Endothelial cell of umbilical vein (primary cell): Measurements from ENCODE around the gene CD300LD.

Experiments
- EZH2 ChIP-seq: IDR thresholded peaks from 2 replicates; pipeline ENCODE4 v1.6.1; 2012; ENCODE audit warnings: borderline replicate concordance, low read depth, mild to moderate bottlenecking, moderate library complexity, low read length, inconsistent platforms; ENCODE audit not compliant: severe bottlenecking
- FOS ChIP-seq: IDR thresholded peaks from 2 replicates; pipeline ENCODE4 v1.6.1; 2011; ENCODE audit warnings: mild to moderate bottlenecking, low read length, moderate library complexity, borderline replicate concordance; ENCODE audit not compliant: insufficient read depth
- MYC ChIP-seq: IDR thresholded peaks from one replicate; pipeline ENCODE4 v1.6.1; 2011; ENCODE audit warnings: mild to moderate bottlenecking, low read depth, low read length
- POLR2A ChIP-seq: IDR thresholded peaks from 2 replicates; pipeline ENCODE4 v1.6.1; 2012; ENCODE audit warnings: low read depth, mild to moderate bottlenecking, control low read depth, low read length
- POLR2AphosphoS5 ChIP-seq: IDR thresholded peaks from 2 replicates; pipeline ENCODE4 v1.6.1; 2012; ENCODE audit warnings: low read depth, mild to moderate bottlenecking, control low read depth, low read length, moderate library complexity; ENCODE audit not compliant: insufficient read depth
- TF ChIP-seq, protein P1 (sequence below), 2 donors: IDR thresholded peaks; 1 replicate in 1 of 2; 2 replicates in 1 of 2; pipeline ENCODE4 v1.5.1; 2011; ENCODE audit warnings: low read length in 2 of 2, mild to moderate bottlenecking in 2 of 2, moderate library complexity in 2 of 2, control low read depth in 1 of 2, inconsistent platforms in 1 of 2, low read depth in 1 of 2; ENCODE audit not compliant: insufficient read depth in 1 of 2; ENCODE audit errors: extremely low read depth in 1 of 2

DNA sequence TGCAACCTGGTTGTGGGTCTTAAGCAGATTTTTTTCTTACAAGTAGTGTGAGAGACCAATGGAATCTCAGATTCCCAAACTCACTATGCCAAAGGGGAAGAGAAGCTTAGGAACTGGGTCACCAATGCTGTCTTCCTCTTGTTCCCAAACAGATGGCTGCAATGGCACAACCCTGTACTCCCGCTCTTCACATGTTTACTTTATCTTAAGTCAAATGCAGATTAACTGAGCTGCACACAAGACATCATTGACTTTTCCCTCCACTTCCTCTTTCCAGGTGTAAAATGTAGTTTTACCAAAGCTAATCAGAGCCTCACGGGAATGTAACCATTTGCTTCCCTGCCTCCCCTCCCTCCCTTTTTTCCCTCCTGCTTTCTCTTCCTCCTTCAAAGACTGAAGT lies 45.8 kb upstream of the CD300LD start:
- TF ChIP-seq, protein P1, sequence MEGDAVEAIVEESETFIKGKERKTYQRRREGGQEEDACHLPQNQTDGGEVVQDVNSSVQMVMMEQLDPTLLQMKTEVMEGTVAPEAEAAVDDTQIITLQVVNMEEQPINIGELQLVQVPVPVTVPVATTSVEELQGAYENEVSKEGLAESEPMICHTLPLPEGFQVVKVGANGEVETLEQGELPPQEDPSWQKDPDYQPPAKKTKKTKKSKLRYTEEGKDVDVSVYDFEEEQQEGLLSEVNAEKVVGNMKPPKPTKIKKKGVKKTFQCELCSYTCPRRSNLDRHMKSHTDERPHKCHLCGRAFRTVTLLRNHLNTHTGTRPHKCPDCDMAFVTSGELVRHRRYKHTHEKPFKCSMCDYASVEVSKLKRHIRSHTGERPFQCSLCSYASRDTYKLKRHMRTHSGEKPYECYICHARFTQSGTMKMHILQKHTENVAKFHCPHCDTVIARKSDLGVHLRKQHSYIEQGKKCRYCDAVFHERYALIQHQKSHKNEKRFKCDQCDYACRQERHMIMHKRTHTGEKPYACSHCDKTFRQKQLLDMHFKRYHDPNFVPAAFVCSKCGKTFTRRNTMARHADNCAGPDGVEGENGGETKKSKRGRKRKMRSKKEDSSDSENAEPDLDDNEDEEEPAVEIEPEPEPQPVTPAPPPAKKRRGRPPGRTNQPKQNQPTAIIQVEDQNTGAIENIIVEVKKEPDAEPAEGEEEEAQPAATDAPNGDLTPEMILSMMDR (IDR thresholded peaks at IDR 0.05; ENCODE audit: extremely low read depth in 1 of 2, insufficient read depth in 1 of 2, low read depth in 1 of 2, low read length in 2 of 2), result no peak
- TF ChIP-seq POLR2AphosphoS5, result no peak
- no peak for TF ChIP-seq POLR2A
- no peak for TF ChIP-seq MYC
- no peak for TF ChIP-seq EZH2
- TF ChIP-seq FOS, result no peak
